ENCODE measurements around the gene ITGA8.
"Not testable (repeated sequence)": the region's sequence is repeated elsewhere in the genome, so short reads cannot be mapped to it uniquely, and the experiment has no call there.

The ITGA8 gene

DNA sequence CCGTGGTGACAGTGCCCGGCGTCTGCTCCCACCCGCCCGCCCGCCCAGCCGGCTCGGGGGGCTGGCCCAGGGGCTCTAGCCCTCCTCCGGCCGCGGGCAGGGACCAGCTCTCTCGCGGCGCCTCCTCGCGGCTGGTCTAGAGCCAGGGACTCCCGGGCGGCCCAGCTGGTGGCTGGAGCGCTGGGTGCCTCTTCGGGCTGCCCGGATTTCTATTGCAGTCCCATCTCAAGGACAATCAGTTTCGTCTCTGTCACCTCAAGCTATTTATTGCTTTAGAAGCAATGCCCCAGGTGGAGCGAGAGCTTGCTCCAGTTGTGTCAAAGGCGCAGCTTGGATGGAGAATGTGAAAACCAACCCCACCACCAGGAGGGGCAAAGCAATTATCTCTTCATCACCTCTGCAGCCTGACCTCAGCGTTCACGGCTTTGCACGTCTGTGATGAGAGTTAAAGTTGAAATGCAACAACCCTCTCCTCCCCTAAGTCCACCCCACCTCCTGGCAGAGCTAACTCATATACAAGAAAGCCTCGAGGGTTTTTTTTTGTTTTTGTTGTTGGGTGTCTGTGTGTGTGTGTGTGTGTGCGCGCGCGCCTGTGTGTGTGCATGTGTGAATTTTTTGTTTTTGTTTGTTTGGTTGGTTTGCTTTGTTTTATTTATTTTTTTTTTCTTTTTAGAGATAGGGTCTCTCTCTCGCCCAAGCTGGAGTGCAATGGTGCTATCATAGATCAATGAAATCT lies at the start of gene ITGA8:
ITGA8 (minus strand) TSS at position 24 of the 736 bp plus-strand sequence. CDS start 151 bp downstream, outside the sequence.
- no peak for DNase-seq (ENCODE audit: low spot score)

DNA sequence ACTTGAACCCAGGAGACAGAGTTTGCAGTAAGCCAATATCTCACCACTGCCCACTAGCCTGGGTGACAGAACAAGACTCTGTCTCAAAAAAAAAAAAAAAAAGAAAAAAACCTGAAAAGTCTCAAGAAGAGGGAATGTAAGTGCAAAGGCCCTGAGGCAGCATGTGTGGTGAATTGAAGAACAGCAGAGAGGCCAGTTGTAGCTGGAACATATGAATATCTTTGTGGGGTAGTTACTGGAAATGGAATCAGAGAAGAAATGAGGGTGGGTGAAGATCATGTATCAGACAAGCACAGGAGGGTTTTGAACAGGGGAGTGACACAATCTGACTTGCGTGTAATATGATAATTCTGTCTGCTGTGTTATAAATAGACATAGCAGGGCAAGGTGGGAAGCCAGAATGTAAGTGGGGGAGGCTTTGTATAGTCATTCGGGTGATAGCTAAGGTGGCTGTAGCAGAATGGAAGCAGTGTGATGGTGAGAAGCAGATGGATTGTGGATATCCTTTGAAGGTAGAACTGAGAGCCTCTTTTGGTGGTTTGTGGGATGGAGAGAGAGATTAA lies 45.3 kb upstream of the ITGA8 start:
- no peak for DNase-seq (ENCODE audit: low spot score)

DNA sequence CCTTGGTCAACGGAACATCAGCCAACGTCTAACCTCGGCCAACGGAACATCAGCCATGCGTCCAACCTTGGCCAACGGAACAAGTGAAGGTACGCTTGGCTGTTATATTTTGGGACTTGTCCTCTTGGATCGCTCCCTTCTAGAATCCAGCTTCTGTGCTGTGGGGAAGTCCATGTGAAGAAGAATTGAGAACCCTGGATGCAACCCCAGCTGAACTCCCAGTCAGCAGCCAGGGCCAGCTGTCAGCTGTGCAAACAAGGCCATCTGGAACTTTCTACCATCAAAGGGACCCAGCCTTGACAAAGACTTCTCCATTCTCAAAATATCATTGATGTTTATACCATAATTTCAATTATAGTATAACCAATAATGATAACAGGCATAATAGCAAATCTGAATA lies 43.3 kb upstream of the ITGA8 start:
- no peak for DNase-seq (ENCODE audit: low spot score)

DNA sequence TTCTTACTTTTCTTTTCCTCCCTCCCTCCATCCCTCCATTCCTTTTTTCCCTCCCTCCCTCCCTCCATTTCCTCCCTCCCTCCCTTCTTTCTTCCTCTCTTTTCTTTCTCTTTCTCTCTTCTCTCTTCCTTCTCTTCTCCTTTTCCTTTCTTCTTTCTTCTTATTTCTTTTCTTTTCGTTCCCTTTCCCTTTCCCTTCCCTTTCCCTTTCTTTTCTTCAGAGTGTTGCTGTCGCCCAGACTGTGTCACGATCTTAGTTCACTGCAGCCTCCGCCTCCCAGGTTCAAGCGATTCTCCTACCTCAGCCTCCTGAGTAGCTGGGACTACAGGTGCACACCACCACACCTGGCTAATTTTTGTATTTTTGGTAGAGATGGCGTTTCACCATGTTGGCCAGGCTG lies 42.5 kb upstream of the ITGA8 start:
- DNase-seq (ENCODE audit: low spot score), result not testable (repeated sequence)

DNA sequence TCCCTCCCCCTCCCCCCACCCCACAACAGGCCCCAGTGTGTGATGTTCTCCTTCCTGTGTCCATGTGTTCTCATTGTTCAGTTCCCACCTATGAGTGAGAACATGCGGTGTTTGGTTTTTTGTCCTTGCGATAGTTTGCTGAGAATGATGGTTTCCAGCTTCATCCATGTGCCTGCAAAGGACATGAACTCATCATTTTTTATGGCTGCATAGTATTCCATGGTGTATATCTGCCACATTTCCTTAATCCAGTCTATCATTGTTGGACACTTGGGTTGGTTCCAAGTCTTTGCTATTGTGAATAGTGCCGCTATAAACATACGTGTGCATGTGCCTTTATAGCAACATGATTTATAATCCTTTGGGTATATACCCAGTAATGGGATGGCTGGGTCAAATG lies 41.5 kb upstream of the ITGA8 start:
- DNase-seq (ENCODE audit: low spot score), result not testable (repeated sequence)

DNA sequence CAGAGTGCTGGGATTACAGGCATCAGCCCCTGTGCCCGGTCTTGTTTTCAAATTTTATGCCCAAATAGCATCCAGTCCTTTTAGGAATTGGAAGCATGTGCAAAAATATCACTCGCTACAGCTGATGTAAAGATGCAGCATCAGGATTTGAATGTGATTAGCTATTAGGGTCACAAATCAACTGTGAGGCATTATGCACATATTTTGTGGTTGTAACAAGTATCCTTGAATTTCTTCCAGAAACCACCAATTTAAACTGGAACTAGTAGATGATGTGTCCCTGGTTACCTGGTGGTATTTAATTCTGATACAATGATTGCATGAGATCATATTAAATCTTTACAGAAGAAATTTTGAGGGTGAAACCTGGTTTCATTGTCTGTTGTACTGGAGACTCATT lies 41.0 kb upstream of the ITGA8 start:
- no peak for DNase-seq (ENCODE audit: low spot score)

DNA sequence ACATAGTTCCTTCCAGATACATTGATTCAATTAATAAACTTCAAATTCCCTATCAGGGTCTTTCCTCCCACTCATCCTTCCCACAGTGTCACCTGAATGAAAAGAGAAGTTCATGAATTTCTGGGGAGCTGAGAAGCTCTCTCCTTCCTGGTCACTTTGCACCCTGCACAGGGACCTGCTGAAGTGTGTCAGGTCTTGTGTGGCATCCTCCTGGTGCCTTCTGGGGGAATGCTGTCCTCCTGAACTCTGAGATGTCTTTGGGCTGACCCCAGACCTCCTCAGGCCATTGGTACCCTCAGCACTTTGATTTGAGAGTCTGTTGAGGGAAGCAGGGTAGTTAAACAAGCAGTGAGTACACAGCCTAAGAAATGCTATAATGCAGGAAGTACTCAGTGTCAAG lies 39.5 kb upstream of the ITGA8 start:
- no peak for DNase-seq (ENCODE audit: low spot score)

DNA sequence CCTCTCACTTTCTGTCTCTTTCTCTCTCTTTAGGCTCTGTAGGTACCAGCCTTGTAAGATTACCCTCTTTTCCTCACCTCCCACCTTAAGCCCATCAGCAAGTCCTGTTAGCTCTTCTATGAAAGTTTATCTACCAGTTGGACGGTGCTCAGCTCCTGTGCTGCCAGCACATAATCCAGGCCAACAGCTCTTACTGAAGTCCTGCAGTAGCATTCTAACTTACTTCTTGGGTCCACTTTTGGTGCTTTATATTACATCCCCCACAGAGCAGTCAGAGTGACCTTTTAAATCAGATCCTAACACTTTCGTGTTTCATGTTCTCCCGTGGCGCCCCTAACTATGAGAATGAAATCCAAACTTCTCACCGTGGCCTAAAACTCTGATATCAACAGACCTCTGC lies 38.9 kb upstream of the ITGA8 start:
- no peak for DNase-seq (ENCODE audit: low spot score)

DNA sequence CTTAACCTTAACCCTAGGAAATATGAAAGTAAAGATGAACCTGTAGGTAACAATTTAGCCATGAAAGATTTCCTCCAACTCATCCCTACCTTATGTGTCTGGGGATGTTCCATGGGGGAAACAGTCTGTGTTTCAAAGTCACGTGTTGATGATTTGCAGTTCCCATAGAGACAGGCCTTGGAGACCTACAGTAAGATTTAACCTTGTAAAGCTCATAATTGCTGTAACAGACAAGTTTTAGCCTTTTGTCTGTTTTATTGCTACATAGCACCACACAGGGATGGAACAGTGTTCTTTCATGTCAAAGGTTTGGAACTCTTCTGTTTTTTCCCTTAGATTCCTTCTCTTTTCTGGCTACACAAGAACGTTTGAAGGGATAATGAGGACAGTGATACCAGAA lies 35.2 kb upstream of the ITGA8 start:
- no peak for DNase-seq (ENCODE audit: low spot score)

DNA sequence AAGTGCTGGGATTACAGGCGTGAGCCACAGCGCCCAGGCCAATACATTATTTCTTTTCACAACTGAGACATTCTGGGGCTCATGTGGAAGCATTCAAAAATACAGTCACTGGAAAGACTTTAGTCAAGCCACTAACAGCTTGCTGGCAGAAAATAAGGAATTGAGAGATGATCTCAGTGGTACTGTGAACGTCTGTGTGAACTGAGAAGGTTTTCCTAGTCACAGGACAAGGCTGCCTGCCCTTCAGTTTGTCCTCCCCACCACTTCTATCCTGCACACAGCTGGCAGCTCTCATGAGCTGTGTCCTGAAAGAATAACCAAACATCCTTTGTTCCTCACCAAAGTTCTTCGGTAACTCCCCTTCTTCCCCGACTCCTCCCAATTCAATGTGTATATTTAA lies 31.3 kb upstream of the ITGA8 start:
- DNase-seq (ENCODE audit: low spot score), result no peak

DNA sequence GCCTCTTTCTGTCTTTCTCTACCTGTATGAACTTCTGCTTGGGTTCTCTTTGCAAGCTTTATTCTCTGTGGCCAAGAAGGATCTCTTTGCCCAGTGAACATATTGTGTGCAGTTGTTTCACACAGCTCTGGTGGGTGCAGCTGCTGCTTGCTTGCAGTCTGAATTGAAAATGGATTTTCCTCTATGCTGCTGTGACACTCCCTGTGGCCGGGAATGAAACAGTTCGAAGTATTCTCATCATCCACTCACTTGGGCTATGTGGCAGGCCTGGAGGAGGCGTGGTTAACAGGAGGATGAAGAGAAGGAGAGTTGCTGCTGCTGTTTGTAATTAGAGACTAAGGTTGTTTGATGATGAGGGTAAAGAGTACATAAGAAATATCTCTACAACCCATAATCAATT lies 28.4 kb upstream of the ITGA8 start:
- no peak for DNase-seq (ENCODE audit: low spot score)

DNA sequence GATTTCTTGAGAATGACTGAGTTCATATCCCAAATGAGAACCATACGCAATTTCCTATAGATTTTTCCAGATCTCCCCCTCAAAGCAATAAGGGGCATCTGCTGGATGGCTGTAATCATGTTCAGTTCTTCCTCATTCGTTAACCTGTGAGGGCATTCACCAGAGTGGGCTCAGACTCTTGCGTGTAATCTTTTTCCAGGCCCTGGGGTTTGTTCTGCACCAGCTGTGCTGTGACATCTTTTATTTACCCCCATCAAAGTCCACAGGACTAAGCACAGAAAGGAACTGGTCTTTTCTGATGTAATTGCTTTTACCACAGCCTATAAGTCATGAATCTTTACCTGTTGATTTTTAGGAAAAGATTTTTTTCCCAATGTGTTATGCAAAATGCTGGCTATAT lies 27.9 kb upstream of the ITGA8 start:
- no peak for DNase-seq (ENCODE audit: low spot score)

DNA sequence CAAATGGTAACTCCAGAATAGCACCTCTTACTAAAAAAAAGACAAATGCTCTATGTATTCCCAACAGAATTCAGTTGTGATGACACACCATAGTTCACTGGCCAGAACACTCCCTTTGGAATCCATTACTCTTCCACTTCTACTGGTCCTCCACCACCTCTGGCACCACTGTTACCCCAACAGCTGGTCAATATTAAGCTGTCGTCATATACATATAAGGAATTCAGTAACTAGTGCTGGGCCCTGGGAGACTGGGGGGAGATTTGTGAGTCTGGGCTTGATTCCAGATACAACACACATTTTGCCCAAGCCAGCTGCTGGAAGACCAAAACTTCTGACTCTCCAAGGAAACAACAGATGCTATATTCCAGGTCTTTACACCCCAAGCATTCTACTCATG lies 26.0 kb upstream of the ITGA8 start:
- DNase-seq (ENCODE audit: low spot score), result no peak

DNA sequence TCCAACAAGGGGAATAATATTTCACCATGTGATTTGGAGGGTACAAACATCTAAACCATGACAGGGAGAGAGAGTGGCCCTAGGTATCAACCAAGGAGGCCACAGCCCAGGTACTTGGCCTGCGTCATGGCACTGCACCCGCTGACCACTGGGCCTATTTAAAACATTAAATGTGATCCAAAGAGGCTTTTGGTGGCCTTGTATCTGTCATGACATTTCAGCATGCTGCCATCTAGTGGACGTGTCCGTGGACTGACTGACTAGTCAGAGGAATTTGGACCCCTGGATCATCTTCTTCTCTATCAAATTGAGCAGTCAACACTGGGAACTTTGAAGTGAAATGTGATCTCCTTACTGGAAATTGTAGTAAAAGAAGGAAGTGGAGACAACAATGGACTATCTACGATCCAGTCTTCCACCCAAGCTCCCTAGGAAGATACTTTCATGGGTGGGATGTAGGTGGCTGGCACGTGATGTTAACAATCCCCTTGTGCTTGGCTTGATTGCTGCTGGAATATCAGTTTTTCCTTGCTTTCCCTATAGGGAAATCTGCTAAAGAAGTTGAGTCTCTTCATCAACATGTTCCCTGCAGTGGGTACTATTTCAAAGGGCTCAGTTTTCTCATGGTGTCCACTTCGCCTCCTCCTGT lies 24.6 kb upstream of the ITGA8 start:
- DNase-seq (ENCODE audit: low spot score), result peak; percentile 24

DNA sequence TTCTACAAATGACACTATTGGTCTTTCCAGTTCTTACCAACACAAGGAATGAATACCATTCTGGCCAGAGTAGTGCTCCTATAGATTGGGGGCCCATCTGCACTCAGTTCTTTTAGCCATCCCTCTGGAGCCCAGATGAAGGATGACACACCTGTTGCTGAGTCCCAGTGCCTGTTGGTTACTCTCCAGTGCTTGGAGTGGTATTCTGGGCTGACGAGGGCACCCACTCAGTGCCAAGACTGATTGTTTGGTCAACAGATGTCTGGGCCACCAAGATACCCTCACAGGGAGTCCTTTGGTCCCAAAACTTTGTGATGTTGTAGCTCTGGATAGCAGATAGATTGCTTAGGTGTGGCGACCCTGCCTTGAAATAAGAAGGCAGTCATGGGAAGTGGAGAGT lies 23.7 kb upstream of the ITGA8 start:
- DNase-seq (ENCODE audit: low spot score), result no peak

DNA sequence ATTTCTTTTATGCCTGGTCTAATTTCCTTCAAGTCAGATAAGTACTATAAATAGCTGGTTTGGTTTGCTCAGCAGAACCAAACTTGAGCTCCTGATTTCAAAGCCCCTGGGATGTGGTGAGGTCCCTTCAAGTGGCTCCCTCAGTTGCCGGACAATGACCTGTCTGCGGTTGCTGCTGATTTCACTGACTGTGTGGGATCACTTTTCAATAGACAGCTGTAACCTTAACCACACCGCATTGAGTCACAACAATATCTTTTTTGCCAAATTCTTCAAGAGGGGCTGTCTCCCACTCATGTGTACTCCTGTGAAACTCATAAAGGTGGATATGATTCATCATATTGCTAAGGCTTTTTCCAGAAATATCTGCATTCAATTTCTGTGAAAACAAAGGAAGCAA lies 23.1 kb upstream of the ITGA8 start:
- no peak for DNase-seq (ENCODE audit: low spot score)

DNA sequence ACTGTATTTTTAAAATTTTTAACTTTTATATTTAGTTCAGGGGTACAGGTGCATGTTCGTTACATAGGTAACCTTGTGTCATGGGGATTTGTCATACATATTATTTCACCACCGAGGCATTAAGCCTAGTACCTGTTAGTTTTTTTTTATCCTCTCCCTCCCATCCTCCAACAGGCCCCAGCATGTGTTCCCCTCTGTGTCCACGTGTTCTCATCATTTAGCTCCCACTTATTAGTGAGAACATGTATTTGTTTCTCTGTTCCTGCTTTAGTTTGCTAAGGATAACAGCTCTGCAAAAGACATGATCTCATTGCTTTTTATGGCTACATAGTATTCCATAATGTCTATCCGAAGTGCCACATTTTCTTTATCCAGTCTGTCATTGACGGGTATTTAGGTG lies 22.4 kb upstream of the ITGA8 start:
- no peak for DNase-seq (ENCODE audit: low spot score)

DNA sequence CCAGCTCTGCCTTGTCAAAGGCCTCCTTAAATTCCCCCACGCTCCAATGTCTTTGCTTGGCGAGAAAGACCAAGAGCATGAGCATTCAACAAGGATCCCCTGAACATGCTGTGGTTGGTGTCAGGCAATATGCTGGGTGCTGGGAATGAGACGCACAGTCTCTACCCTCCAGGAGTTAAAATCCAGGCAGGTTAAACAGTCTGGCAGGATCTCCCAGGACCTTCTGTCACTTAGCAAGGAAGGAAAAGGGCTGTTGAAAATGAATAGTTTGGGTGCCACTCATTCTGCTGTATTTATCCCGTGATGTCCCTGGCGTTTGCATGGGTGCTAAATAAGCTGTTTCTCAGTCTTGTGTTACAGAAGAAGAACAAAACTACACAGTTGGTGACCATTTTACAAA lies 21.9 kb upstream of the ITGA8 start:
- no peak for DNase-seq (ENCODE audit: low spot score)

DNA sequence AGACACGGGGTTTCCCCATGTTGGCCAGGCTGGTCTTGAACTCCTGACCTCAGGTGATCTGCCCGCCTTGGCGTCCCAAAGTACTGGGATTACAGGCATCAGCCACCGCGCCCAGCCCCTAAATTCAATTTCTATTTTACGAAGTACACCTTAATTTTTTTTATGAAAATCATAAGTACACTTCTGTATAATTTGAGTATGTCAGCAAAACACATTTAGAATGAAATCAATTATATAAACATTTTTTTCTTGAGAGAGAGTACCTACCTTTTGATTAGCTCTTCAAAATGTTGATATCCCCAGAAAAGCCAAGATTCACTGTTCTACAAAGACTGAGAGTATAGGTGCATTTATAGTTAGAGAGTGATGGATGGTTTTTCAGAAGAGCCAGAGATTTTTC lies 20.5 kb upstream of the ITGA8 start:
- no peak for DNase-seq (ENCODE audit: low spot score)

DNA sequence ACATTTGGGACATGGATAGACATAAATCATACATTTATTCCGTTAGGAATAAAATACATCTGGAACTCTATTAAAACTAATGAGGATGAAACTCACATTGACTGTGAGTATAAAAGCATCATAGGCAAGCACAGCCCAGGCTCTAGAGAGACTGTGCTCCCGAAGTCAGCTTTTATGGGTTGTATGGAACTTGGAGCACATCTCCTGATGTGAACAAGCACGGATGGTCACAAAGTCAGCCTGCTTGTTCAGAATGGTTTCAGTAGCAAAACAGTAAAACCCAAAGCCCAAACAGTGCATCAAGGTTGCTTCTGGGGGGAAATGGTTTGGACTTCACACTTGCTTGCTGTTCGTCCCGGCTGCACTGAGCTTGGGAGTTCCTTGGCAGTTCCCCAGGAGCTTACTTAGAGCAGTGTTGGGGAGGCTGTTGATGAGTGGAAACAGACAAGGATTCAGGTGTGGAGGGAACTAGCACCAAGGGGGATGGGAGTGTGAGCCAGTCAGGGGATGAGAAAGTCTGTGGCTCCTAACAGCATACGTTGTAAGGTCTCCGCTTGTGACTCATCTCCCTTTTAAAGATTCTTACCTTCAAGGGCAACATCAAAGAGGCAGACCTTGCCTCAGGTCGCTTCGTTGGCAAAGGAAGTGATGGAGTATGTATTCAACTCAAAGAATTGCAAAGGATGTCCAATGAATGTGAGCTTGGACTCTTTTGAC lies 19.7 kb upstream of the ITGA8 start:
- DNase-seq (ENCODE audit: low spot score), result no peak

DNA sequence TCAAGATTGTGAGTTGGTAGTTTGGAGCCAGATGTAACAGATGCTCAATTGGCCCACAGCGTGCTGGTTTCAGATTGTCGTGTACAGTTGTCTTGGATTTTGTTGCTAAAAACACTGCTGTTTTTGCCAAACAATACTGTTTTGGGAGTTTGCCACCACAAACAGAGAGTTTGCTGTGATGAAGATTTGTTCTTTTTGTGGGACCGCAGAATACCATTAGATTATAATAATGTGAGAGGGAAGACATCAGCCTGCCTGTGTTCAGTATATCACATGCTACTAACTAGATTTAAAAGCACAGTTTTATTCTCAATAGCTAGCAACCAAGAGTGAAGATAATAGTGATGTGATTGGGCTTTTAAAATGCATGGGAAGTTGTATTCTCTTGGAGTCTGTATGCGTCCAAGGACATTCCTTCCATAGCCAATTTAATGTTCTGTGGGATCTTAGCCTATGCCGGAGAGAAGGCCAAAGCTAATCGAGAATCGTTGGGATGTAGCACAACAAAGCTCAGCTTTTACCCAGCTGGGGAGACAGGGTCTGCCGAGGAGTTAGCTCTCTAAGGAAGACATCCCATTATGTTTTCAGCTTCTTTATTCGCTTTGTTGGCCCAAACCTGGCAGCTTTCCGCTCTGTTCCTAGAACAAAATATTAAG lies 18.7 kb upstream of the ITGA8 start:
- no peak for DNase-seq (ENCODE audit: low spot score)

DNA sequence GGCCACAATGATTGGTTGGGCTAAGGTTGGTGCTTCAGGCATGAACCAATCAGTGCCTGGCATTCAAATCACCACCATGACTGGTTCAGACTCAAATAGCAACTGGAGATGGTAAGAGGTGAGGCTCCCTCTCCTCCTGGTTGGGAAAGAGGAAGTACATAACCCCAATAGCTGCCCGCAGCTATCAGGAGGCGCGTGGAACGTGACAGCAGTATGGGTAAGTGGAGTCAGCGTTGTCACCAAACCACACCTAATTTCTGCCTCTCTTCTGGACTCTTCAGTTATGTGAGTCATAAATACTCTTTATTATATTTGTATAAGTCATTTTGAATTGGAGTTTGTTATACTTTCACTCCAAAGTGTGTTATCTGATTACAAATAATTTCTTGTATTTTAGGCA lies 17.9 kb upstream of the ITGA8 start:
- no peak for DNase-seq (ENCODE audit: low spot score)

DNA sequence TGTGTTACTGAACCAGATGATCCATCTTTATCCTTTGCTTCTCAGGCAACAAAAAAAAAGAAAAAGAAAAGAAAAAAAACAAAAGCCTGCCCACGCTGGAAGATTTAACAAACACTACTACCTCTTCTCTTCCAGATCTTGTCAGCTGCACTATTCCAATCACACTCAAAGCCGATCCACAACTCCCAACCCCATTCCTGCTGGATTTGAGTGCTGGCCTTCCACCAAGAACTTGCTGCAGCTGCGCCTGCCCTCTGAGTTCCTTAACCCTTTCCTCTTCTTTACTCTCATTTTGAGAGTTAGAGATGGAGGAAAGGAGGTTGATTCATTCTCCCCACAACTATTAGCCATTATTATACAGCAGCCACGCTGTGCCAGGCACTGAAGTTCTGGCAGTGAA lies 16.0 kb upstream of the ITGA8 start:
- no peak for DNase-seq (ENCODE audit: low spot score)
